ENCODE measurements around the gene PITPNM3.
"Not testable (repeated sequence)": the region's sequence is repeated elsewhere in the genome, so short reads cannot be mapped to it uniquely, and the experiment has no call there.

Gene PITPNM3

DNA sequence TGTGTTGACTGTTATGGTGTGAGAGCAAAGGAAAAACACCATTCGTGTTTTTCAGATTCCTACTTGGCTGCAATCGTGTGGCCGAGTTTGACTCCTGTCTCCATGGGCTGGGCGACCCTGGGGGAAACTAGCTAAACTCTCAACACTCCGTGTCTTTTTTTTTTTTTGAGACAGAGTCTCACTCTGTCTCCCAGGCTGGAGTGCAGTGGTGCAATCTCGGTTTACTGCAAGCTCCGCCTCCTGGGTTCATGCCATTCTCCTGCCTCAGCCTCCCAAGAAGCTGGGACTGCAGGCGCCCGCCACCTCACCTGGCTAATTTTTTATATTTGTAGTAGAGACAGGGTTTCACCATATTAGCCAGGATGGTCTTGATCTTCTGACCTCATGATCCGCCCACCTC lies 73.6 kb downstream of the PITPNM3 start:
- not testable (repeated sequence) for H3K9me3 Mint-ChIP-seq; H3K27ac Mint-ChIP-seq; H3K27me3 Mint-ChIP-seq (ENCODE audit: low read depth); H3K4me1 Mint-ChIP-seq (ENCODE audit: low read depth); H3K4me3 Mint-ChIP-seq; H3K36me3 Mint-ChIP-seq (ENCODE audit: low read depth)

DNA sequence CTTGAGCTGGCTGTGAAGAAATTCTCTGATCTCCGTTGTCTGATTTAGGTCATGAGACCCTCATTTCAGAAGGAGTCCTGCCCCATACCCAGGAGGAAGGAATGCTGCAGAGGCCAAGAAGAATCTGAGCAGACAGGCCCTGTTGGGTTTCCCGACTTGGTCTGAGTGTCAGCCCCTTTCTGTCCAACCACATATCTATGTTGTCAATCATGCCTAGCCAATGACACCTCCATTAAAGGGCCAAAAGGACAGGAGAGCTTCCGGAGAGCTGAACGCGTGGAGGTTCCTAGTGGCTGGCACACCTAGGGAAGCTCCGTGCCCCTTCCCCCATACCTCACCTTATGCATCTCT lies 74.3 kb downstream of the PITPNM3 start:
- Mint-ChIP-seq H3K27me3 (ENCODE audit: low read depth) (peaks cover 3% of the 10 kb centered on the region), H3K36me3 (ENCODE audit: low read depth) (no peaks in the 10 kb centered on the region), H3K27ac (no peak overlapping the region), H3K9me3 (no peaks in the 10 kb centered on the region), H3K4me3 (no peak overlapping the region), H3K4me1 (ENCODE audit: low read depth) (no peaks in the 10 kb centered on the region)

DNA sequence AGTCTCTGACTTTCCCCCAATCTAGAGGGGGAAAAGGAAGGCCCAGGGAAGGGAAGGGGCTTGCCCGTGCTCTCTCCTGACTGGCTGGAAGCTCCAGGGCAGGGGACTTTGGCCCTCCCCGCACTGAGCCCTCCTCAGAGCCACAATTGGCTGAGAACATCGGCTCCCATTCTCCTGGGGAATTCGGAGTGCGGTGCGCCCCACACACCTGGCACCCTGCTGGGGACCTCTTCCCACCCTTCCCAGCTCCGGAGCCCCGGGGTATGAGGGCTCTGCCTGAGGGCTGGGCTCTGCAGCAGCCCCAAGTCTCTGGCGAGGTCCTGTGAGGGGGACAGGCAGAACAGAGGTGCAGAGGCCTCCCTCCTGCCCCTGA lies 76.1 kb downstream of the PITPNM3 start:
- H3K27ac Mint-ChIP-seq, result no peak overlapping the region
- no peaks in the 10 kb centered on the region for H3K36me3 Mint-ChIP-seq (ENCODE audit: low read depth)
- no peaks in the 10 kb centered on the region for H3K9me3 Mint-ChIP-seq
- H3K27me3 Mint-ChIP-seq (ENCODE audit: low read depth), result no peaks in the 10 kb centered on the region
- no peaks in the 10 kb centered on the region for H3K4me1 Mint-ChIP-seq (ENCODE audit: low read depth)
- no peak overlapping the region for H3K4me3 Mint-ChIP-seq

DNA sequence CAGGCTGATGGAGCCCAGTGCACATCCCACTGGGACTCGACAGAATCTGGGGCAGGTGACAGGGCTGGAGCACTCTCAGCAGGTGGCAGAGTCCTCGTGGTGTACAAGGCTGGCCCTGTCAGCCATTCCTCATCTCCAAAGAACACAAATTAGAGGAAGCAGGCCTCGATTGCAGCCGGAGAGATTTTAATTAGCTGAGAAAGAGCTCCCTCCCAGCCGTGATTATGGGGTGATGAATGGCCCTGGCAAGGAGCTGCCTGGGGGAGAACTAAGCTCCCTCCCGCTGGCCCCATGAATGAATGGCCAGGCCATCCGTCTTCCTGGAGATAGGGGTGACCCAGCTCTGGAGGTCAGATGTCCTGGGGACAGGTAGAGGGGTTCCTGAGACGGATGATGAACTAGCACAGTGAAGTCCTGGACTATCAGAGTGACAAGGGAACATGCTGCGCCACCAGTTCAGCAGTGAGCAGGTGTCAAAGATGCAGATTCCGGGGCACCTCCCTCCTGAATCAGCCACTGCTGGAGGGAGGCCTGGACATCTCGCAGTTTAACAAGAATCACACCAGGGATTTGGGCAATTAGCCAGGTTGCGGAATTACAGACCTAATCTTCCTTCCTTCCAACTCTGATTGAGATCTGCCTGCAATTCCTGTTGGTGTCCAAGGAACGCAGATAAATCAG lies 76.6 kb downstream of the PITPNM3 start:
- no peaks in the 10 kb centered on the region for H3K9me3 Mint-ChIP-seq
- no peak overlapping the region for H3K27ac Mint-ChIP-seq
- no peak overlapping the region for H3K4me3 Mint-ChIP-seq
- H3K27me3 Mint-ChIP-seq (ENCODE audit: low read depth), result no peaks in the 10 kb centered on the region
- no peaks in the 10 kb centered on the region for H3K36me3 Mint-ChIP-seq (ENCODE audit: low read depth)
- H3K4me1 Mint-ChIP-seq (ENCODE audit: low read depth), result no peaks in the 10 kb centered on the region

DNA sequence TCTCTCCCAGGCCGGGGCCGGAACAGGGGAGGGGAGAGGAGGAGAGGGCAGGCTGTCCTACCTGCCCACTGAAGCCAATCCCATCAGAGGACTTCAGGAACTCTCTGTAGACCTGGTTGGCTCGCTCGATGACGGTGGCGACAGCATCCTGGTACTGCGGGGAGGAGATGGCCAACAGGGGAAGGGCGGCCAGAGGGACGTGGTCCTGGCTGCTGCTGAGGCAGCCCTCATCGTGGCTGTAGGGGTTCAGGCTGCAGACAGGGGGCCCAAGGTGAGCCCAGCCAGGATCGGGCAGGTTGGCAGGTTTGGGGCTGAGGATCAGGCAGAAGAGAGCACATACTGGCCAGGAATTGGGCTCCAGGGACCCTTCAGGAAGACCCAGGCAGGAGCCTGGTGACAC lies 77.9 kb downstream of the PITPNM3 start:
- H3K27me3 Mint-ChIP-seq (ENCODE audit: low read depth), result no peaks in the 10 kb centered on the region
- no peak overlapping the region for H3K27ac Mint-ChIP-seq
- no peaks in the 10 kb centered on the region for H3K9me3 Mint-ChIP-seq
- no peaks in the 10 kb centered on the region for H3K4me1 Mint-ChIP-seq (ENCODE audit: low read depth)
- H3K4me3 Mint-ChIP-seq, result no peak overlapping the region
- no peaks in the 10 kb centered on the region for H3K36me3 Mint-ChIP-seq (ENCODE audit: low read depth)

DNA sequence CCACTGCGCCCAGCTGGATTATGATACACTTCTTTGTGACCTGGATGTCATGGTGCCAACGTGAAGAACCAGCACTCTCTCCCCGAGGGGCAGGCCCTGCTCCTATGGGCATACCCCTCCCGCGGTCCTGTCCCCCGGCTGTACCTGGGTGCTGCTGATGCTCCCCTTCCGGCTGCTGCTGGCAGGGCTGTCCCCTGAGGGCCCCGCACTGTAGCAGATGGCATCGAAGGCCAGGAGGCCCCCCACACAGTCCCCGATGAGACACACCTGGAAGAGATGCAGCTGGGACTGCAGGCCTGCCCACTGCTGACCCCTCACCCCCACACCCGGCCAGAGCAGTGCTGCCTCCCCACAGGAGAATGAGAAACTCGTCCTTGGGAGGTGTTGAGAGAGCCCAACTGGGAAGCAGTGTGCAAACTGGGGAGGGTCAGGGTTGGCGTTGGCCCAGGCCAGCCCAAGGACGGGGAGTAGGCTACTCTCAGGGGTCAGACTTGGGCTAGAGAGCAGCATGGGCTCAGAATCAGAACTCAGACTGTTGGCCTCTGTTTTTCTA lies 78.4 kb downstream of the PITPNM3 start:
- Mint-ChIP-seq H3K4me3 (no peak overlapping the region), H3K27me3 (ENCODE audit: low read depth) (no peaks in the 10 kb centered on the region), H3K4me1 (ENCODE audit: low read depth) (no peaks in the 10 kb centered on the region), H3K36me3 (ENCODE audit: low read depth) (no peaks in the 10 kb centered on the region), H3K27ac (no peak overlapping the region), H3K9me3 (no peaks in the 10 kb centered on the region)

DNA sequence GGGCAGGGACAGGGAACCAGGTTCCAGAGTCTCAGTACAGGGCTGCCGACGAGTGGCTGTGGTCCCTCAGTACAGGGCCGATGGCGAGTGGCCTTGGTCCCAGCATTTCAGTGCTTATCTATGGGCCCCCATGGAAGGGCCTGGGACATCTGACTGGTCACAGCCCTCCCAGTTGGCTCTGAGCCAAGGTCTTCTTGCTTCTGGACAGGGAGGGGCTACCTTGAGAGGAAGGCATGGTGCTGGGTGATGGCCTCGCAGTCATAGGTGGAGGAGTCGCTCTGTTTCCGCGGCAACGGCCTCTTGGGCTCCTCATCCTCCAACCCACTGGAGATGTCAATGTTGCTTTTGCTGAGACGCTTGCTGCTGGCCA lies 79.6 kb downstream of the PITPNM3 start:
- Mint-ChIP-seq H3K9me3 (no peaks in the 10 kb centered on the region), H3K27me3 (ENCODE audit: low read depth) (no peaks in the 10 kb centered on the region), H3K27ac (no peak overlapping the region), H3K36me3 (ENCODE audit: low read depth) (no peaks in the 10 kb centered on the region), H3K4me3 (no peak overlapping the region), H3K4me1 (ENCODE audit: low read depth) (no peaks in the 10 kb centered on the region)

DNA sequence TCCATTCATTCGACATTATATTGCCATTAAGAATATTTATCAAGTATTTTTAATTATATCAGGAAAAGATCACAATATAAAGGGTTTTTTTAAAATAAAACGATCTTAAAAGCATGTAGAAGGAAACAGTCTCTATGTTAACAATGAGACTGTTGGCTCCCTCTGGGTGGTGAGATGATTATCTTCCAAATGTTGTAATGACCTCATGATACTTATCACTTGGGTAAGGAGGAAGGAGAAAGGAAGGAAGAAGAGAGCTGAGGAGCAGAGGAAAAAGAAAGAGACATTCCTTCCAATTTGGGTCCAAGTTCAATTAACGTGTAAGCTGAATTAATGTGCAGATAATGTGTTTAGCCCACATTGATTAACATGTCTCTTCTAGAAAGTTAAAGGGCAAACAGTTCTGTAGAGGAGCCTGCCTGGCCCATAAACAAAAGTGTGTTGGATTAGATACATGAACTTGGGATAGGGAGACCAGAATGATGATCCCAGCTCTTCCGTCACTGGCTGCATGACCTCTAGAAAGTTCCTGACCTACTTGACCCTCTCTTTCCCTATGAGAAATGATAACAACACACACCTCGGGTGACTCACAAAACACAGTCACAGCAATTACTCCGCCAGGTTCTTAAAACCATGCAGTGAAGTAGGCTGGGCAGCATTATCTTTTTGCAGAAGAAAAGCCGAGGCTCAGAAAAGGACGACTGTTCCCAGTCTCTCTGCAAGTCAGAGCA lies 80.1 kb downstream of the PITPNM3 start:
- no peak overlapping the region for H3K4me3 Mint-ChIP-seq
- H3K36me3 Mint-ChIP-seq (ENCODE audit: low read depth), result no peaks in the 10 kb centered on the region
- no peaks in the 10 kb centered on the region for H3K27me3 Mint-ChIP-seq (ENCODE audit: low read depth)
- H3K27ac Mint-ChIP-seq, result no peak overlapping the region
- H3K4me1 Mint-ChIP-seq (ENCODE audit: low read depth), result no peaks in the 10 kb centered on the region
- H3K9me3 Mint-ChIP-seq, result no peaks in the 10 kb centered on the region

DNA sequence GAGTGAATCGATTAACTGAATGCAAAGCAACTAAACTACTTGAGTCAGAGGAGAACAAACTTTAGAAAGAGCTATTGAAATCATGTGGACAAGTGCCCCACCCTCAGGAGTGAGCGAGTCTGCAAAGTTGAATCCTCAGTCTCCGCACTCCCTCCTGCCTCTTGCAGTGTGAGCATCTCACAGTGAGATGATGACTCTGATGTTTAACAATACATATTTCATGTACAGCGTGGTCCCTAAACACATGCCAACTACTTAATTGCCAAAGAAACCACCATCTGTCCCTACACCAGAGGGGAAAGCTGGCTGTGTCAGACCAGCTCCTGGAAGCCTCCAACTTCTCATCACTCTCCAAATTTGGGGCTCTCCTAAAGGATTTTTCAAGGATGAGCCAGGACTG lies 80.9 kb downstream of the PITPNM3 start:
- Mint-ChIP-seq H3K36me3 (ENCODE audit: low read depth) (no peaks in the 10 kb centered on the region), H3K27me3 (ENCODE audit: low read depth) (no peaks in the 10 kb centered on the region), H3K9me3 (no peaks in the 10 kb centered on the region), H3K4me1 (ENCODE audit: low read depth) (no peaks in the 10 kb centered on the region), H3K4me3 (no peak overlapping the region), H3K27ac (no peak overlapping the region)

DNA sequence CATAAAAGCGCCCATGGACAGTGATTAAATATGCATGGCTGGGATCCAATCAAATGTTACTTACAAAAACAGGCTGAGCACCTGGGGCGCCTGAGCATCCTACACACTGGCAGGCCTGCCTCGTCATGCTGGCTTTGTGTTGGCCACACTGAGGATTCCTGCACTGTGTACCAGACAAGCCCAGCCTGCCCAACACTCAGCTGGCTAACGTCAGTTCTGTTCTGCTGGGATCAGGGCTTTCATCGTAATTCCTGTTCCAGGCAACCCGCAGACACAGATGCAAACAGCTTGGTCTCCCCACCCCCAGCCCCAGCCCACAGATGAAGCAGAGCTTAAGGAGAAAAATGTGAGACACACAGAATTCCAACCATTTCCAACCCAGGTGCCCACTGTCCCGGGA lies 81.4 kb downstream of the PITPNM3 start:
- Mint-ChIP-seq H3K4me1 (ENCODE audit: low read depth) (no peaks in the 10 kb centered on the region), H3K36me3 (ENCODE audit: low read depth) (no peaks in the 10 kb centered on the region), H3K27me3 (ENCODE audit: low read depth) (no peaks in the 10 kb centered on the region), H3K27ac (no peak overlapping the region), H3K9me3 (no peaks in the 10 kb centered on the region), H3K4me3 (no peak overlapping the region)

DNA sequence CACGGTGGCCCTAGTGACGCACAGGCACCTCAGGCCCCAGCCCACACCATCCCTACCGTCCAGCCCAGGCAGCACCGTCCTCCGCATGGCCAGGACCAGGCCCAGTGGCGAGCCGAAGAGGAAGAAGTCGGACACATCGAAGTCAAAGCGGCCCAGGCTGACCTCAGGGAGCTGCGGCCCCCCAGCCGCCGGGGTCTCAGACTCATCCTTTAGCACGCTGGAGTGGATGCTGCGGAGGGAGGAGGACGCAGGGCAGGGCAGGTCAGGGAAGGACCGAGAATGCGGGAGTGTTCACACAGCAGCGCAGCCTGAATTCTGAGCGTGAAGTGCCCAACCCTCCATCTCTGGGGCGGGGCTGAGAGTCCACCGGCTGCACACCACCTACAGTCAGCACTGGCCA lies 82.0 kb downstream of the PITPNM3 start:
- Mint-ChIP-seq H3K9me3 (no peaks in the 10 kb centered on the region), H3K36me3 (ENCODE audit: low read depth) (no peaks in the 10 kb centered on the region), H3K4me3 (no peak overlapping the region), H3K27me3 (ENCODE audit: low read depth) (no peaks in the 10 kb centered on the region), H3K27ac (no peak overlapping the region), H3K4me1 (ENCODE audit: low read depth) (no peaks in the 10 kb centered on the region)

DNA sequence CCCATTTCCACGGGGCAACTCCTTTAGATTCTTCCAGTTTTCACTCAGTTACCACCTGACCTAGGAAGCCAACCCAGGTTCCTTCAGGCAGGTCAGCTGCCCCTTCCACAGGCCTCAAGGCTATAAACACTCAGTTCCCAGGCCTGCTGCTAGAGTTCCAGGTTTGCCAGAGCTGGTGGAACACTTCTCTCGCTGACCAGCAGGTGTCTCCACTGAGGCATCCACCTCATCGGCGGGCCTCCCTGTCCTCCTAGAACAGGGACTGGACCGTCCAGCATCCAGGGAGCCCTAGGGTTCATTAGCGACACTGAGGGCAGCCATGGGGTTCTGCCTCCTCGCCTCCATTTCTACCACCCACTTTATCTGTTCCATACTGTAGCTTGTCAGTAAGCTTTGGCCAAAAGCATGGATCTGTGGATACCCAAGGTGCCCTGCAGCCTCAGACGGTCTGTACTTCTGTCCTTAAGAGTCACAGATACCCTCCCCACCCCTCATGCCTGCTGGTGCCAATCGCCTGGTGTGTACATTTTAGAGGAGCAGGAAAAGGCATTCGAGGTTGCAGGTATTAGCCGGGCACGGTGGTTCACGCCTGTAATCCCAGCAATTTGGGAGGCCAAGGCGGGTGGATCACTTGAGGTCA lies 83.1 kb downstream of the PITPNM3 start:
- no peaks in the 10 kb centered on the region for H3K9me3 Mint-ChIP-seq

DNA sequence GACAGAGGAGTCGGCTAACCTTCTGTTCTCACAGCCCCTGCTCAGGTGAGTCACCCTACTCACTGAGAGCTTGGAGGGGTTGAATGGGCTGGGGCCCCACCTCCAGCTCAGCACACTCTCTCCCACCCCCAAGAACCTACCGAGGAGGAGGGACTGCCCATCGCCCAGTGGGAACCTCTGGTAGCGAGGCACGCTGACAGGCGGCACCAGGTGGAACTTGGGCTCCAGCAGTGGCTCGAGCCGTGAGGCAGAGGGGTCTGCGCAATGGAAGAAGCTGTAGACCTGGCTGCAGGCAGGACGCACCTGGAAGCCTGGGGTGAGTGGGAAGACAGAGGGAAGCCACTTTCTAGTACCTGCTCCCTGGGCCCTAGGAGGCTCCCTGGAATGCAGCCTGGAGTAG lies 83.8 kb downstream of the PITPNM3 start:
- H3K4me3 Mint-ChIP-seq, result no peak overlapping the region
- no peaks in the 10 kb centered on the region for H3K4me1 Mint-ChIP-seq (ENCODE audit: low read depth)
- peaks cover 6% of the 10 kb centered on the region for H3K27me3 Mint-ChIP-seq (ENCODE audit: low read depth)
- H3K9me3 Mint-ChIP-seq, result no peaks in the 10 kb centered on the region
- H3K27ac Mint-ChIP-seq, result no peak overlapping the region
- H3K36me3 Mint-ChIP-seq (ENCODE audit: low read depth), result no peaks in the 10 kb centered on the region

More for the DNA sequence above, 83.1 kb downstream of the PITPNM3 start:
- peaks cover 6% of the 10 kb centered on the region for H3K27me3 Mint-ChIP-seq (ENCODE audit: low read depth)
- no peak overlapping the region for H3K4me3 Mint-ChIP-seq
- no peak overlapping the region for H3K27ac Mint-ChIP-seq
- H3K36me3 Mint-ChIP-seq (ENCODE audit: low read depth), result no peaks in the 10 kb centered on the region
- no peaks in the 10 kb centered on the region for H3K4me1 Mint-ChIP-seq (ENCODE audit: low read depth)

DNA sequence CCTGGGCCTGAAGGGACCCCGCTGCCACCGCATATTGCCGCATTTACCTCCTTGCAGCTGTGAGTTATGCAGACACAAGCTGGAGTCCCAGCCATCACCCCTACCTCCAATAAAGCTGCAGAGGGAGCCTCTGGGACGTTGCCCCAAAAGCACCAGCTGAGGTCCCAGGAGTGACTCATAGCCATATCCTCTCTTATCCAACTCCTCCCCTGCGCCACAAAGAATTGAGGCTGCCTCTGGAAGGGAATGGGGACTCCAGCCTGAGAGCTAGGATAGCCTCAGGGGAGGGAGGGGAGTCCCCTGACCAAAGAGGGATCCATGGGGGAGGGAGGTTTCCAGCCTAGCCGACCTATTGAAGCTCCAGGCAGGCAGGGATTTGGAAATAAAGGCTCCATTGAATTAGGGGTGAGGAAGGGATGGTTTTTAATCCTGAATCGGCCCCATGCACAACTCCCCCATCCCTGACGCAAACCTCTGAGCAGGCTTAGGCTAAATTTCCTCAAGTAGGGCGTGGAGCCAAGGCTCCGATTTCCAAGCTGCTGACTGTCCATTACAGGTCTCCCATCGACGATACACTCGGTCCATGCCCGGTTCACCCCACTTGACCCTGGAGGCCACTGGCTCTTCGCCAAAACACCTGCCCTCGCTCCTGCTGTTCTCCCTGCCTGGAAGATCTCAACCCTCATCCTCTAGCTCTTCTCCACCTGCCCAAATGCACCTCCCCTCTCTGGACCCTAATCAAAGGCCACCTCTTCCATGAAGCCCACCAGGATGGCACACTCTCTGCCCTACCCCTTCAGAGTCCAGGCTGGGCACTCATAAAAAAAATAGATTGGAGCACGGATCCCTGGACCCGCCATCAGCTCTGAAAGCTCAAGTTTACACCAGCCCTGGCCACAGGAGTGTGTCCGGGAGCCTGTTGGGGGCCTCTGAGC lies 84.6 kb downstream of the PITPNM3 start:
- Mint-ChIP-seq H3K9me3 (no peaks in the 10 kb centered on the region), H3K27ac (no peak overlapping the region), H3K27me3 (ENCODE audit: low read depth) (peaks cover 6% of the 10 kb centered on the region)

More for the DNA sequence above, 84.6 kb downstream of the PITPNM3 start:
- no peaks in the 10 kb centered on the region for H3K36me3 Mint-ChIP-seq (ENCODE audit: low read depth)
- H3K4me1 Mint-ChIP-seq (ENCODE audit: low read depth), result no peaks in the 10 kb centered on the region
- no peak overlapping the region for H3K4me3 Mint-ChIP-seq

All from T-helper 1 cell treated with Interleukin-12 subunit alpha and Interleukin-12 subunit beta and Interleukin-4 antibody, amounts not matched to agents 30 μg/mL and 1 μg/mL, for 36 hours (primary cell).